HepG2 (cell line): ENCODE measurements around the gene SFI1. TPM values are rescaled to one million over a fixed set of nuclear protein-coding genes. Genes with fewer than 3 reads are reported as not detected.
"Not testable (repeated sequence)": the region's sequence is repeated elsewhere in the genome, so short reads cannot be mapped to it uniquely, and the experiment has no call there.

Experiments used
- ATAC-seq: fragments of 200-7000 bp; cut with Tn5 transposase; 3 replicates; pipeline ENCODE4 v1.9.1; 2020; ENCODE audit warnings: mild to moderate bottlenecking, moderate library complexity
- BruUV-seq: library from RNA; stranded (reverse); fragments of 400-500 nt; replicated peaks from 2 replicates; lab custom pipeline; 2021; lab: Mats Ljungman, UMichigan
- CTCF ChIA-PET: fragments of 300-600 bp; formaldehyde crosslinking; extraction: SDS; loops from one replicate; lab custom pipeline; 2021; ENCODE audit warnings: low total read pairs, inconsistent platforms, low intra/inter-chr PET ratio; lab: Yijun Ruan, JAX
- POLR2A ChIA-PET: fragments of 350-600 bp; sonication (Branson Sonifier 250); formaldehyde crosslinking; loops from one replicate; lab custom pipeline; 2020; ENCODE audit warnings: antibody characterized with exemption, inconsistent platforms; lab: Yijun Ruan, JAX
- DNase-seq: peaks from one replicate; pipeline ENCODE4 v3.0.0-alpha.2; 2015; ENCODE audit warnings: low spot score
- FAIRE-seq: peaks from 3 replicates; lab custom pipeline; 2011; peaks lifted over from hg19 to GRCh38; lab: Jason Lieb, UNC
- H2AFZ ChIP-seq: one replicate; pipeline ENCODE4 v1.6.1; 2011; ENCODE audit warnings: low read length, inconsistent platforms
- H3K27ac ChIP-seq: fragments of 300-600 bp; 3 replicates; pipeline ENCODE4 v1.8.0; 2011; ENCODE audit warnings: mixed run types, mild to moderate bottlenecking, mixed read lengths, low read length, inconsistent platforms; ENCODE audit not compliant: insufficient read depth; ENCODE audit errors: extremely low read length
- H3K27me3 ChIP-seq, 2 experiments: fragments of 200-600 bp in 1 of 2; 2 replicates in 1 of 2; 3 replicates in 1 of 2; pipeline versions ENCODE4 v1.6.0 to v1.8.0; 2011; ENCODE audit warnings: low read length in 2 of 2, mild to moderate bottlenecking in 2 of 2, moderate library complexity in 2 of 2, inconsistent platforms in 1 of 2; ENCODE audit not compliant: insufficient read depth in 2 of 2, control insufficient read depth in 1 of 2
- H3K36me3 ChIP-seq, 2 experiments: fragments of 200-600 bp in 1 of 2; replicated peaks in 1 of 2; 2 replicates in 1 of 2; 3 replicates in 1 of 2; pipeline versions ENCODE4 v1.5.1 to v1.8.0; 2011; ENCODE audit warnings: low read length in 2 of 2, inconsistent platforms in 1 of 2; ENCODE audit not compliant: insufficient read depth in 2 of 2, control insufficient read depth in 1 of 2
- H3K4me1 ChIP-seq: 2 replicates; pipeline ENCODE4 v1.5.1; 2012; ENCODE audit warnings: low read length, inconsistent platforms; ENCODE audit not compliant: insufficient read depth
- H3K4me2 ChIP-seq: 2 replicates; pipeline ENCODE4 v1.6.0; 2011; ENCODE audit warnings: low read depth, low read length, inconsistent platforms
- H3K4me3 ChIP-seq, 3 experiments: fragments of 200-600 bp in 1 of 3; sonication (generic), shearing (Covaris generic) in 1 of 3; replicated peaks in 1 of 3; 2 replicates each; pipeline ENCODE4 v1.5.1; 2011 to 2016; ENCODE audit warnings: low read length in 3 of 3, inconsistent platforms in 2 of 3, low read depth in 2 of 3, mild to moderate bottlenecking in 2 of 3, control low read depth in 1 of 3, mixed read lengths in 1 of 3; ENCODE audit not compliant: insufficient read depth in 1 of 3
- H3K79me2 ChIP-seq: one replicate; pipeline ENCODE4 v1.6.1; 2011; ENCODE audit warnings: low read length, inconsistent platforms; ENCODE audit not compliant: insufficient read depth
- H3K9ac ChIP-seq: 2 replicates; pipeline ENCODE4 v1.6.0; 2011; ENCODE audit warnings: mild to moderate bottlenecking, low read depth, low read length, inconsistent platforms; ENCODE audit not compliant: insufficient read depth
- H3K9me3 ChIP-seq: 2 replicates; pipeline ENCODE4 v1.5.1; 2012; ENCODE audit warnings: mild to moderate bottlenecking, low read length
- H4K20me1 ChIP-seq: 2 replicates; pipeline ENCODE4 v1.6.0; 2011; ENCODE audit warnings: inconsistent platforms, mild to moderate bottlenecking, low read length, moderate library complexity; ENCODE audit not compliant: insufficient read depth
- ARNTL ChIP-seq: sonication (generic); formaldehyde crosslinking; IDR thresholded peaks from 2 replicates; pipeline ENCODE4 v1.4.0; 2020; ENCODE audit warnings: mild to moderate bottlenecking, missing genetic modification reagents
- ATF5 ChIP-seq: sonication (generic); formaldehyde crosslinking; IDR thresholded peaks from 2 replicates; pipeline ENCODE4 v1.4.0; 2020; ENCODE audit warnings: mild to moderate bottlenecking, low read depth, missing genetic modification reagents
- DDIT3 ChIP-seq: sonication (generic); formaldehyde crosslinking; IDR thresholded peaks from 2 replicates; pipeline ENCODE4 v1.4.0; 2020; ENCODE audit warnings: mild to moderate bottlenecking, missing genetic modification reagents
- HBP1 ChIP-seq: IDR thresholded peaks from 2 replicates; pipeline ENCODE4 v1.6.1; 2016; ENCODE audit warnings: low read depth, control low read depth
- HDAC6 ChIP-seq: fragments of 200-600 bp; sonication (generic); IDR thresholded peaks from 2 replicates; pipeline ENCODE4 v1.7.0; 2017; ENCODE audit warnings: mild to moderate bottlenecking, antibody characterized with exemption, low read length, low read depth
- KAT2B ChIP-seq: fragments of 150-350 bp; IDR thresholded peaks from 2 replicates; pipeline ENCODE4 v1.6.1; 2014; ENCODE audit warnings: low read depth, low read length, borderline replicate concordance
- MBNL3 ChIP-seq: fragments of 250-450 bp; sonication (Bioruptor Pico); conservative IDR thresholded peaks from 2 replicates; pipeline ENCODE4 v1.8.0; 2022; ENCODE audit warnings: mild to moderate bottlenecking, inconsistent platforms
- MEF2D ChIP-seq: sonication (generic); formaldehyde crosslinking; IDR thresholded peaks from 2 replicates; pipeline ENCODE4 v1.5.1; 2020; ENCODE audit warnings: mild to moderate bottlenecking, missing genetic modification reagents
- MYNN ChIP-seq: sonication (generic); formaldehyde crosslinking; IDR thresholded peaks from 2 replicates; pipeline ENCODE4 v1.4.0; 2020; ENCODE audit warnings: mild to moderate bottlenecking, low read depth, missing genetic modification reagents
- RFX3 ChIP-seq: IDR thresholded peaks from 2 replicates; pipeline ENCODE4 v1.6.1; 2016; ENCODE audit warnings: missing biosample characterization, missing genetic modification reagents
- SMAD9 ChIP-seq: sonication (generic); formaldehyde crosslinking; IDR thresholded peaks from 2 replicates; pipeline ENCODE4 v1.5.1; 2020; ENCODE audit warnings: mild to moderate bottlenecking, missing genetic modification reagents
- TCF7L2 ChIP-seq: IDR thresholded peaks from 2 replicates; pipeline ENCODE4 v1.6.1; 2011; ENCODE audit warnings: mild to moderate bottlenecking, low read depth, low read length, moderate library complexity
- ZNF232 ChIP-seq: sonication (generic); formaldehyde crosslinking; IDR thresholded peaks from 2 replicates; pipeline ENCODE4 v1.4.0; 2020; ENCODE audit warnings: missing genetic modification reagents, borderline replicate concordance
- ZNF292 ChIP-seq: sonication (generic); formaldehyde crosslinking; IDR thresholded peaks from 2 replicates; pipeline ENCODE4 v1.8.1; 2022; ENCODE audit warnings: mild to moderate bottlenecking, low read depth, missing genetic modification reagents, borderline replicate concordance
- ZNF766 ChIP-seq: sonication (generic); formaldehyde crosslinking; IDR thresholded peaks from 2 replicates; pipeline ENCODE4 v1.5.0; 2020; ENCODE audit warnings: missing genetic modification reagents, borderline replicate concordance
- ZNF83 ChIP-seq: sonication (generic); formaldehyde crosslinking; IDR thresholded peaks from 2 replicates; pipeline ENCODE4 v1.4.0; 2020; ENCODE audit warnings: missing genetic modification reagents, mild to moderate bottlenecking, borderline replicate concordance
- ZNF850 ChIP-seq: sonication (generic); formaldehyde crosslinking; conservative IDR thresholded peaks from 2 replicates; pipeline ENCODE4 v1.9.0; 2021; ENCODE audit warnings: mild to moderate bottlenecking, missing genetic modification reagents
- WGBS: methylation state at CpG from one replicate; pipeline ENCODE4 v1.1.6; 2017; ENCODE audit warnings: low lambda C conversion rate; 5-methylcytosine and 5-hydroxymethylcytosine counted together
- in situ Hi-C: cut with HindIII; loops from 2 replicates; pipeline ENCODE4 v1.10.0; 2017; ENCODE audit warnings: low pct_unique_long_range_greater_than_20kb; ENCODE audit not compliant: extremely low pct_ligation_motif_present
- intact Hi-C: fragments of 100-400 bp; cut with micrococcal nuclease; formaldehyde crosslinking; loops from one replicate; pipeline ENCODE4 v1.10.0; 2022; ENCODE audit not compliant: unreplicated experiment
- polyA plus RNA-seq, 8 experiments: library from polyadenylated mRNA; depleted of rRNA in 3 of 8; stranded (reverse) in 7 of 8; unstranded in 1 of 8; fragments of >200 nt; fragmentation: Illumina TruSeq in 4 of 8; extraction: Trizol in 4 of 8; gene quantifications; 2 replicates each; pipeline versions ENCODE4 v1.2.1 to v1.2.3, GENCODE V29; 2011 to 2016; ENCODE audit warnings: low read depth in 4 of 8, missing spikeins in 1 of 8, mixed read lengths in 1 of 8; ENCODE audit not compliant: insufficient read depth in 1 of 8
- total RNA-seq, 5 experiments: library from RNA; depleted of rRNA; stranded (reverse); fragments of >200 nt; fragmentation: Illumina TruSeq; extraction: Trizol; gene quantifications; 2 replicates each; pipeline ENCODE4 v1.2.3, GENCODE V29; 2016; ENCODE audit warnings: low read depth in 1 of 5
- TF ChIP-seq, protein P1 (sequence below): sonication (generic); formaldehyde crosslinking; conservative IDR thresholded peaks from 2 replicates; pipeline ENCODE4 v1.4.0; 2020; ENCODE audit warnings: missing genetic modification reagents

Gene SFI1
- total and polyA plus RNA-seq, 2 of the 13 experiments (the other 11 are each of a cell fraction or from before 2014, with no cell fraction given), result 20.5 to 40.1 TPM

GRCh38 chr22:31504282-31504681, 7.9 kb downstream of the SFI1 start:
- Histone ChIP-seq H3K9me3 (no peaks in the 10 kb centered on the region), H3K27me3 (no peaks in the 10 kb centered on the region), H3K36me3 (peaks cover under 1 to 6% of the 10 kb centered on the region in 2 experiments; a peak in 2 of 5 replicates), H2AFZ (no peak overlapping the region), H3K9ac (no peak overlapping the region), H3K27ac (no peak overlapping the region), H4K20me1 (no peaks in the 10 kb centered on the region), H3K79me2 (no peaks in the 10 kb centered on the region), H3K4me3 (no peak overlapping the region), H3K4me2 (no peak overlapping the region), H3K4me1 (no peaks in the 10 kb centered on the region)
- TF ChIP-seq HDAC6, result no peak
- no peak for TF ChIP-seq SMAD9
- no peak for TF ChIP-seq RFX3
- TF ChIP-seq TCF7L2, result no peak
- TF ChIP-seq MBNL3 (CRISPR knock-in tag), result no peak
- no peak for TF ChIP-seq ZNF83
- TF ChIP-seq ZNF232 (CRISPR knock-in tag), result no peak
- TF ChIP-seq ZNF292, result no peak
- TF ChIP-seq KAT2B, result no peak
- TF ChIP-seq MEF2D (CRISPR knock-in tag), result no peak
- no peak for TF ChIP-seq ARNTL (CRISPR knock-in tag)
- no peak for TF ChIP-seq ZNF850 (CRISPR knock-in tag)
- TF ChIP-seq, protein P1, sequence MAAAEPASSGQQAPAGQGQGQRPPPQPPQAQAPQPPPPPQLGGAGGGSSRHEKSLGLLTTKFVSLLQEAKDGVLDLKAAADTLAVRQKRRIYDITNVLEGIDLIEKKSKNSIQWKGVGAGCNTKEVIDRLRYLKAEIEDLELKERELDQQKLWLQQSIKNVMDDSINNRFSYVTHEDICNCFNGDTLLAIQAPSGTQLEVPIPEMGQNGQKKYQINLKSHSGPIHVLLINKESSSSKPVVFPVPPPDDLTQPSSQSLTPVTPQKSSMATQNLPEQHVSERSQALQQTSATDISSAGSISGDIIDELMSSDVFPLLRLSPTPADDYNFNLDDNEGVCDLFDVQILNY, result no peak
- no peak for TF ChIP-seq ATF5 (CRISPR knock-in tag)
- no peak for TF ChIP-seq DDIT3 (CRISPR knock-in tag)
- no peak for TF ChIP-seq ZNF766
- TF ChIP-seq MYNN (CRISPR knock-in tag), result no peak
- no peak for TF ChIP-seq HBP1 (CRISPR knock-in tag)
- DNase-seq (no peak), ATAC-seq (no peak), FAIRE-seq (no peak)
- CTCF ChIA-PET, result no interaction called here
- WGBS, result 92% methylated on average over 4 of the region's 4 CpGs
- POLR2A ChIA-PET, result no interaction called here
- BruUV-seq, result no TSS peak
- in situ Hi-C loops (no loop called here), intact Hi-C loops (no loop called here)

GRCh38 chr22:31507517-31507916, 11.2 kb downstream of the SFI1 start:
- intact Hi-C loops, DNase-seq, H3K4me2 ChIP-seq, H3K9ac ChIP-seq, CTCF ChIA-PET, POLR2A ChIA-PET, H2AFZ ChIP-seq, H3K4me3 ChIP-seq, H3K27me3 ChIP-seq, H3K4me1 ChIP-seq, in situ Hi-C loops, H3K9me3 ChIP-seq, ATAC-seq, H3K79me2 ChIP-seq, H3K27ac ChIP-seq, BruUV-seq, FAIRE-seq, H4K20me1 ChIP-seq: not testable (repeated sequence)
- peaks cover 2 to 11% of the 10 kb centered on the region in 2 experiments; a peak in 1 of 5 replicates for H3K36me3 ChIP-seq
